ENCODE measurements around the gene HMGB2.

The HMGB2 gene

GRCh38 chr4:173287486-173287885 is 46.7 kb downstream of the HMGB2 start:
- DNase-seq (ENCODE audit: extremely low read depth, low read depth): no peak
- TF ChIP-seq, protein P1, sequence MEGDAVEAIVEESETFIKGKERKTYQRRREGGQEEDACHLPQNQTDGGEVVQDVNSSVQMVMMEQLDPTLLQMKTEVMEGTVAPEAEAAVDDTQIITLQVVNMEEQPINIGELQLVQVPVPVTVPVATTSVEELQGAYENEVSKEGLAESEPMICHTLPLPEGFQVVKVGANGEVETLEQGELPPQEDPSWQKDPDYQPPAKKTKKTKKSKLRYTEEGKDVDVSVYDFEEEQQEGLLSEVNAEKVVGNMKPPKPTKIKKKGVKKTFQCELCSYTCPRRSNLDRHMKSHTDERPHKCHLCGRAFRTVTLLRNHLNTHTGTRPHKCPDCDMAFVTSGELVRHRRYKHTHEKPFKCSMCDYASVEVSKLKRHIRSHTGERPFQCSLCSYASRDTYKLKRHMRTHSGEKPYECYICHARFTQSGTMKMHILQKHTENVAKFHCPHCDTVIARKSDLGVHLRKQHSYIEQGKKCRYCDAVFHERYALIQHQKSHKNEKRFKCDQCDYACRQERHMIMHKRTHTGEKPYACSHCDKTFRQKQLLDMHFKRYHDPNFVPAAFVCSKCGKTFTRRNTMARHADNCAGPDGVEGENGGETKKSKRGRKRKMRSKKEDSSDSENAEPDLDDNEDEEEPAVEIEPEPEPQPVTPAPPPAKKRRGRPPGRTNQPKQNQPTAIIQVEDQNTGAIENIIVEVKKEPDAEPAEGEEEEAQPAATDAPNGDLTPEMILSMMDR (IDR thresholded peaks at IDR 0.05; ENCODE audit: low read depth, low read length): no peak

DNA sequence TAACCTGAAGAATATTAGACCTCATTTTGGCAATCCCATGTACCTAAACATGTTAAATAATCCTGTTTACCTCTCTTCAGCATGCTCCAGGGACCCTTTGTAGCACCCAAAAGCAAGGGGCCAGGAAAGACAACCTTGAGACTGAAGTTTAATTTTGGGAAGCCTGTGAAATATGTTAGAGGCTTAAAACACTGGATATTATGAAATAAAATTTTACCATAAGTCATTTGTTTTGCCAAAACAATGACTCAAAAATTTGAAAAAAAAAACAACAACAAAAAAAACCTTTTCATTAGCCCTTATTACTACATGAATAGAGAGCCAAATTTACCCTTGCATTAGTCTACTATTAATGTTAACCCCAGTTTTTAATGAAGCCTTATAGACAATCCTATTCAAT is 49.7 kb downstream of the HMGB2 start:
- TF ChIP-seq, protein P1 (IDR thresholded peaks at IDR 0.05; ENCODE audit: low read depth, low read length): no peak
- DNase-seq (ENCODE audit: extremely low read depth, low read depth): no peak

DNA sequence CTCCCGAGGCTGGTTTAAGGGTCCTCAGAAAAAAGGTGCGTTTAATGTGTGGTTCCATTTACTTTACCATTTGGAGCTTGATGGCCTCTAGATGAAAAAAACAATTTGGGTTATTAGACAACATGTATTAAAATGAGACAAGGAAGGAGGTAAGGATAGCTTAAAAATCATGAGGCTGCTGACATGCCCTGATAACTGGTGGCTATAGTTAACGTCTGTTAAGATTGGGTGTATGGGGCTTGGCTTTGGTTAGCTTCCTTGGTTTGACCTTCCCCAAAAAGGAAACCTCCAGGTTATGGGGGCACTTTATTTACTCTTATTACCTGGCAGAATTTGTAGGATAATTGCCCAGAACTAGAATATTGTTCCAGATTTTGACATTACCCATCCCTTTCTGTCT is 51.5 kb downstream of the HMGB2 start:
- TF ChIP-seq, protein P1 (IDR thresholded peaks at IDR 0.05; ENCODE audit: low read depth, low read length): no peak
- DNase-seq (ENCODE audit: extremely low read depth, low read depth): no peak

GRCh38 chr4:173282256-173282562 is 51.9 kb downstream of the HMGB2 start:
- TF ChIP-seq, protein P1 (IDR thresholded peaks at IDR 0.05; ENCODE audit: low read depth, low read length): no peak
- no peak for DNase-seq (ENCODE audit: extremely low read depth, low read depth)

- TF ChIP-seq, protein P1 (IDR thresholded peaks at IDR 0.05; ENCODE audit: low read depth, low read length): no peak
- DNase-seq (ENCODE audit: extremely low read depth, low read depth): no peak
These were observed 52.5 kb downstream of the HMGB2 start for GRCh38 chr4:173281406-173282255.

Data from AG09319 (cell line).